WTC11 (cell line): Measurements from ENCODE around the gene CXXC4. TPM values are rescaled to one million over a fixed set of nuclear protein-coding genes. Genes with fewer than 3 reads are reported as not detected.

Experiments
- ATAC-seq: fragments of 200-7000 bp; cut with Tn5 transposase; 2 replicates; pipeline ENCODE4 v1.10.0; 2021; ENCODE audit warnings: mild to moderate bottlenecking, moderate library complexity
- CTCF ChIA-PET: fragments of 300-600 bp; sonication (Branson Sonifier 250); formaldehyde crosslinking; loops from one replicate; lab custom pipeline; 2021; ENCODE audit warnings: antibody characterized with exemption; lab: Charles Lee
- POLR2A ChIA-PET: fragments of 350-600 bp; sonication (Branson Sonifier 250); formaldehyde crosslinking; loops from one replicate; lab custom pipeline; 2021; ENCODE audit warnings: antibody characterized with exemption; lab: Charles Lee
- DNase-seq: peaks from one replicate; pipeline ENCODE4 v3.0.0; 2021; ENCODE audit warnings: low spot score
- H3K27ac Mint-ChIP-seq: 2 replicates; pipeline ENCODE4 v1.8.0; 2021; ENCODE audit warnings: mixed read lengths
- H3K27me3 Mint-ChIP-seq: 2 replicates; pipeline ENCODE4 v1.8.0; 2021; ENCODE audit warnings: low read depth, mild to moderate bottlenecking, moderate library complexity, mixed read lengths
- H3K36me3 Mint-ChIP-seq: 2 replicates; pipeline ENCODE4 v1.8.0; 2021; ENCODE audit warnings: mixed read lengths
- H3K4me1 Mint-ChIP-seq: 2 replicates; pipeline ENCODE4 v1.8.0; 2022; ENCODE audit warnings: mixed read lengths
- H3K4me3 Mint-ChIP-seq: 2 replicates; pipeline ENCODE4 v1.8.0; 2021; ENCODE audit warnings: mild to moderate bottlenecking, moderate library complexity, mixed read lengths
- H3K9me3 Mint-ChIP-seq: 2 replicates; pipeline ENCODE4 v1.8.0; 2021; ENCODE audit warnings: mixed read lengths
- CBFB ChIP-seq: sonication (generic); formaldehyde crosslinking; IDR thresholded peaks from 2 replicates; pipeline ENCODE4 v1.8.1; 2022; ENCODE audit warnings: mild to moderate bottlenecking, low read depth, missing genetic modification reagents
- CREB1 ChIP-seq: sonication (generic); formaldehyde crosslinking; IDR thresholded peaks from 2 replicates; pipeline ENCODE4 v1.8.0; 2023; ENCODE audit warnings: mild to moderate bottlenecking, missing genetic modification reagents
- EMX1 ChIP-seq: fragments of 250-450 bp; sonication (Bioruptor Pico); IDR thresholded peaks from 2 replicates; pipeline ENCODE4 v1.8.0; 2021; ENCODE audit warnings: mild to moderate bottlenecking
- FOXJ3 ChIP-seq: sonication (generic); formaldehyde crosslinking; IDR thresholded peaks from 2 replicates; pipeline ENCODE4 v1.9.0; 2021; ENCODE audit warnings: missing genetic modification reagents, mild to moderate bottlenecking, borderline replicate concordance
- FOXK1 ChIP-seq: sonication (generic); formaldehyde crosslinking; IDR thresholded peaks from 2 replicates; pipeline ENCODE4 v1.8.0; 2022; ENCODE audit warnings: mild to moderate bottlenecking, moderate library complexity, missing genetic modification reagents
- MXD4 ChIP-seq: fragments of 250-450 bp; sonication (Bioruptor Pico); IDR thresholded peaks from 2 replicates; pipeline ENCODE4 v1.8.0; 2021; ENCODE audit warnings: mild to moderate bottlenecking, moderate library complexity, borderline replicate concordance
- NFE2L1 ChIP-seq: sonication (generic); formaldehyde crosslinking; IDR thresholded peaks from 2 replicates; pipeline ENCODE4 v1.8.1; 2023; ENCODE audit warnings: missing genetic modification reagents
- NFYB ChIP-seq: sonication (generic); formaldehyde crosslinking; conservative IDR thresholded peaks from 2 replicates; pipeline ENCODE4 v1.8.0; 2022; ENCODE audit warnings: low read depth, missing genetic modification reagents
- PRRX2 ChIP-seq: fragments of 250-450 bp; sonication (Bioruptor Pico); IDR thresholded peaks from 2 replicates; pipeline ENCODE4 v1.8.0; 2021; ENCODE audit warnings: mild to moderate bottlenecking
- TEAD4 ChIP-seq: sonication (generic); formaldehyde crosslinking; IDR thresholded peaks from 2 replicates; pipeline ENCODE4 v1.8.0; 2022; ENCODE audit warnings: mild to moderate bottlenecking, missing genetic modification reagents
- TP53 ChIP-seq: sonication (generic); formaldehyde crosslinking; IDR thresholded peaks from 2 replicates; pipeline ENCODE4 v1.8.1; 2023; ENCODE audit warnings: mild to moderate bottlenecking, missing genetic modification reagents
- ZNF232 ChIP-seq: sonication (generic); formaldehyde crosslinking; IDR thresholded peaks from 2 replicates; pipeline ENCODE4 v1.8.0; 2022; ENCODE audit warnings: mild to moderate bottlenecking, missing genetic modification reagents
- ZNF671 ChIP-seq: fragments of 250-450 bp; sonication (Bioruptor Pico); IDR thresholded peaks from 2 replicates; pipeline ENCODE4 v1.8.0; 2021; ENCODE audit warnings: mild to moderate bottlenecking
- total RNA-seq: library from RNA; stranded (reverse); gene quantifications from 3 replicates; pipeline ENCODE4 v1.2.3, GENCODE V29; 2021
- TF ChIP-seq, protein P1 (sequence below): sonication (generic); formaldehyde crosslinking; IDR thresholded peaks from 2 replicates; pipeline ENCODE4 v1.8.0; 2023; ENCODE audit warnings: mild to moderate bottlenecking, missing genetic modification reagents
- TF ChIP-seq, protein P2 (sequence below): sonication (generic); formaldehyde crosslinking; IDR thresholded peaks from 2 replicates; pipeline ENCODE4 v1.8.1; 2023; ENCODE audit warnings: mild to moderate bottlenecking, missing genetic modification reagents
- TF ChIP-seq, protein P3 (sequence below): sonication (generic); formaldehyde crosslinking; IDR thresholded peaks from 2 replicates; pipeline ENCODE4 v1.8.0; 2023; ENCODE audit warnings: missing genetic modification reagents, mild to moderate bottlenecking, borderline replicate concordance
- TF ChIP-seq, protein P4 (sequence below): sonication (generic); formaldehyde crosslinking; IDR thresholded peaks from 2 replicates; pipeline ENCODE4 v1.8.1; 2022; ENCODE audit warnings: low read depth, missing genetic modification reagents, borderline replicate concordance
- TF ChIP-seq, protein P5 (sequence below): sonication (generic); formaldehyde crosslinking; IDR thresholded peaks from 2 replicates; pipeline ENCODE4 v1.8.0; 2022; ENCODE audit warnings: mild to moderate bottlenecking, missing genetic modification reagents
- TF ChIP-seq, protein P6 (sequence below): sonication (generic); formaldehyde crosslinking; conservative IDR thresholded peaks from 2 replicates; pipeline ENCODE4 v1.8.1; 2023; ENCODE audit warnings: mild to moderate bottlenecking, low read depth, missing genetic modification reagents, moderate library complexity
- TF ChIP-seq, protein P7 (sequence below): sonication (generic); formaldehyde crosslinking; IDR thresholded peaks from 2 replicates; pipeline ENCODE4 v1.8.1; 2022; ENCODE audit warnings: mild to moderate bottlenecking, moderate library complexity, missing genetic modification reagents

CXXC4 gene
- total RNA-seq, 1 experiment from 2014 or later: 2.4 TPM

DNA sequence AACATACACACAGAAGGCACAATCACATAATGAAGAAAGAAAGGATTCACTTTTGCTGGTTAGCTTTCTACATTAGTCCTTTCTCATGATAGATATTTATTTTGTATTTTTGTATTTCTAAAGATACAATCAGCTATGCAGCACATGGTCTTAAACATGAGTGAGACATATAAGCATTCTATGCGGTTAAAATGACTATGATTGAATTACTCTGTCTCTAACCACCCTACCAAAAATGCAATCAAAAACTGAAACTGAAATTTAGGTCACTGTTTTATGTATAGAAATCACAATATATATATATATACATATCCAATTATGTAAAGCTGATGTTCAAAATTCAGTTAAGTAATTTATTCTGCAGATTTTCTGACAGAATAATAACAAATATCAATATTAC, 21.9 kb downstream of the CXXC4 start (continued):
- TF ChIP-seq, protein P1, sequence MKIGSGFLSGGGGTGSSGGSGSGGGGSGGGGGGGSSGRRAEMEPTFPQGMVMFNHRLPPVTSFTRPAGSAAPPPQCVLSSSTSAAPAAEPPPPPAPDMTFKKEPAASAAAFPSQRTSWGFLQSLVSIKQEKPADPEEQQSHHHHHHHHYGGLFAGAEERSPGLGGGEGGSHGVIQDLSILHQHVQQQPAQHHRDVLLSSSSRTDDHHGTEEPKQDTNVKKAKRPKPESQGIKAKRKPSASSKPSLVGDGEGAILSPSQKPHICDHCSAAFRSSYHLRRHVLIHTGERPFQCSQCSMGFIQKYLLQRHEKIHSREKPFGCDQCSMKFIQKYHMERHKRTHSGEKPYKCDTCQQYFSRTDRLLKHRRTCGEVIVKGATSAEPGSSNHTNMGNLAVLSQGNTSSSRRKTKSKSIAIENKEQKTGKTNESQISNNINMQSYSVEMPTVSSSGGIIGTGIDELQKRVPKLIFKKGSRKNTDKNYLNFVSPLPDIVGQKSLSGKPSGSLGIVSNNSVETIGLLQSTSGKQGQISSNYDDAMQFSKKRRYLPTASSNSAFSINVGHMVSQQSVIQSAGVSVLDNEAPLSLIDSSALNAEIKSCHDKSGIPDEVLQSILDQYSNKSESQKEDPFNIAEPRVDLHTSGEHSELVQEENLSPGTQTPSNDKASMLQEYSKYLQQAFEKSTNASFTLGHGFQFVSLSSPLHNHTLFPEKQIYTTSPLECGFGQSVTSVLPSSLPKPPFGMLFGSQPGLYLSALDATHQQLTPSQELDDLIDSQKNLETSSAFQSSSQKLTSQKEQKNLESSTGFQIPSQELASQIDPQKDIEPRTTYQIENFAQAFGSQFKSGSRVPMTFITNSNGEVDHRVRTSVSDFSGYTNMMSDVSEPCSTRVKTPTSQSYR (CRISPR knock-in tag): no peak
- TF ChIP-seq, protein P2, sequence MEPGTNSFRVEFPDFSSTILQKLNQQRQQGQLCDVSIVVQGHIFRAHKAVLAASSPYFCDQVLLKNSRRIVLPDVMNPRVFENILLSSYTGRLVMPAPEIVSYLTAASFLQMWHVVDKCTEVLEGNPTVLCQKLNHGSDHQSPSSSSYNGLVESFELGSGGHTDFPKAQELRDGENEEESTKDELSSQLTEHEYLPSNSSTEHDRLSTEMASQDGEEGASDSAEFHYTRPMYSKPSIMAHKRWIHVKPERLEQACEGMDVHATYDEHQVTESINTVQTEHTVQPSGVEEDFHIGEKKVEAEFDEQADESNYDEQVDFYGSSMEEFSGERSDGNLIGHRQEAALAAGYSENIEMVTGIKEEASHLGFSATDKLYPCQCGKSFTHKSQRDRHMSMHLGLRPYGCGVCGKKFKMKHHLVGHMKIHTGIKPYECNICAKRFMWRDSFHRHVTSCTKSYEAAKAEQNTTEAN (CRISPR knock-in tag): no peak
- TF ChIP-seq ZNF671 (CRISPR knock-in tag) (no peak), TEAD4 (CRISPR knock-in tag) (no peak), NFE2L1 (CRISPR knock-in tag) (no peak), FOXJ3 (CRISPR knock-in tag) (no peak), NFYB (CRISPR knock-in tag) (no peak), PRRX2 (no peak), EMX1 (no peak)

DNA sequence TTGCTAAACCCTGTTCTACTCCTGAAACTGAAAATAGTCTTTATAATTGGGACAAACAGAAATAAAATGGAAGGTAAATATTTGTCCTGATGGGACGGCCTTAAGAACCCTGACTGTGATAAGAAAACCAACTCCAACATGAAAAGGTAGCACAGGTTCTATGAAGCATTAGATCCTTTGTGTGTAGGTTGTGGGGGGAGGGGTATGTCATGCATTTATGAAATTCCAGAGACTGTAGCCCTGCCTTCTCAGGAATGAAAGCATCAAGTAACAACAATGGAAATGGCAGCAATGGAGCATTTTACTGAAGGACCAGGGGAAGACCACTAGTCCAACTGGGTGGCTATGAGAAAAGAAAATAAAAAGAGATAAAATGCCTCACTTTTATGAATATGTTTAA, 23.9 kb downstream of the CXXC4 start:
- no peak for DNase-seq
- peak; percentile 30; the same call in 1 of the 2 replicates for ATAC-seq
- no peaks in the 10 kb centered on the region for H3K9me3 Mint-ChIP-seq
- POLR2A ChIA-PET: no interaction called here
- CTCF ChIA-PET: no interaction called here
- H3K27ac Mint-ChIP-seq: no peak overlapping the region; the same call in 1 of the 2 replicates
- H3K36me3 Mint-ChIP-seq: no peaks in the 10 kb centered on the region
- TF ChIP-seq, protein P3, sequence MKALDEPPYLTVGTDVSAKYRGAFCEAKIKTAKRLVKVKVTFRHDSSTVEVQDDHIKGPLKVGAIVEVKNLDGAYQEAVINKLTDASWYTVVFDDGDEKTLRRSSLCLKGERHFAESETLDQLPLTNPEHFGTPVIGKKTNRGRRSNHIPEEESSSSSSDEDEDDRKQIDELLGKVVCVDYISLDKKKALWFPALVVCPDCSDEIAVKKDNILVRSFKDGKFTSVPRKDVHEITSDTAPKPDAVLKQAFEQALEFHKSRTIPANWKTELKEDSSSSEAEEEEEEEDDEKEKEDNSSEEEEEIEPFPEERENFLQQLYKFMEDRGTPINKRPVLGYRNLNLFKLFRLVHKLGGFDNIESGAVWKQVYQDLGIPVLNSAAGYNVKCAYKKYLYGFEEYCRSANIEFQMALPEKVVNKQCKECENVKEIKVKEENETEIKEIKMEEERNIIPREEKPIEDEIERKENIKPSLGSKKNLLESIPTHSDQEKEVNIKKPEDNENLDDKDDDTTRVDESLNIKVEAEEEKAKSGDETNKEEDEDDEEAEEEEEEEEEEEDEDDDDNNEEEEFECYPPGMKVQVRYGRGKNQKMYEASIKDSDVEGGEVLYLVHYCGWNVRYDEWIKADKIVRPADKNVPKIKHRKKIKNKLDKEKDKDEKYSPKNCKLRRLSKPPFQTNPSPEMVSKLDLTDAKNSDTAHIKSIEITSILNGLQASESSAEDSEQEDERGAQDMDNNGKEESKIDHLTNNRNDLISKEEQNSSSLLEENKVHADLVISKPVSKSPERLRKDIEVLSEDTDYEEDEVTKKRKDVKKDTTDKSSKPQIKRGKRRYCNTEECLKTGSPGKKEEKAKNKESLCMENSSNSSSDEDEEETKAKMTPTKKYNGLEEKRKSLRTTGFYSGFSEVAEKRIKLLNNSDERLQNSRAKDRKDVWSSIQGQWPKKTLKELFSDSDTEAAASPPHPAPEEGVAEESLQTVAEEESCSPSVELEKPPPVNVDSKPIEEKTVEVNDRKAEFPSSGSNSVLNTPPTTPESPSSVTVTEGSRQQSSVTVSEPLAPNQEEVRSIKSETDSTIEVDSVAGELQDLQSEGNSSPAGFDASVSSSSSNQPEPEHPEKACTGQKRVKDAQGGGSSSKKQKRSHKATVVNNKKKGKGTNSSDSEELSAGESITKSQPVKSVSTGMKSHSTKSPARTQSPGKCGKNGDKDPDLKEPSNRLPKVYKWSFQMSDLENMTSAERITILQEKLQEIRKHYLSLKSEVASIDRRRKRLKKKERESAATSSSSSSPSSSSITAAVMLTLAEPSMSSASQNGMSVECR (CRISPR knock-in tag): no peak
- TF ChIP-seq CBFB (no peak), FOXJ3 (CRISPR knock-in tag) (no peak)
- TF ChIP-seq, protein P4, sequence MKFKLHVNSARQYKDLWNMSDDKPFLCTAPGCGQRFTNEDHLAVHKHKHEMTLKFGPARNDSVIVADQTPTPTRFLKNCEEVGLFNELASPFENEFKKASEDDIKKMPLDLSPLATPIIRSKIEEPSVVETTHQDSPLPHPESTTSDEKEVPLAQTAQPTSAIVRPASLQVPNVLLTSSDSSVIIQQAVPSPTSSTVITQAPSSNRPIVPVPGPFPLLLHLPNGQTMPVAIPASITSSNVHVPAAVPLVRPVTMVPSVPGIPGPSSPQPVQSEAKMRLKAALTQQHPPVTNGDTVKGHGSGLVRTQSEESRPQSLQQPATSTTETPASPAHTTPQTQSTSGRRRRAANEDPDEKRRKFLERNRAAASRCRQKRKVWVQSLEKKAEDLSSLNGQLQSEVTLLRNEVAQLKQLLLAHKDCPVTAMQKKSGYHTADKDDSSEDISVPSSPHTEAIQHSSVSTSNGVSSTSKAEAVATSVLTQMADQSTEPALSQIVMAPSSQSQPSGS (CRISPR knock-in tag): no peak
- TF ChIP-seq, protein P5, sequence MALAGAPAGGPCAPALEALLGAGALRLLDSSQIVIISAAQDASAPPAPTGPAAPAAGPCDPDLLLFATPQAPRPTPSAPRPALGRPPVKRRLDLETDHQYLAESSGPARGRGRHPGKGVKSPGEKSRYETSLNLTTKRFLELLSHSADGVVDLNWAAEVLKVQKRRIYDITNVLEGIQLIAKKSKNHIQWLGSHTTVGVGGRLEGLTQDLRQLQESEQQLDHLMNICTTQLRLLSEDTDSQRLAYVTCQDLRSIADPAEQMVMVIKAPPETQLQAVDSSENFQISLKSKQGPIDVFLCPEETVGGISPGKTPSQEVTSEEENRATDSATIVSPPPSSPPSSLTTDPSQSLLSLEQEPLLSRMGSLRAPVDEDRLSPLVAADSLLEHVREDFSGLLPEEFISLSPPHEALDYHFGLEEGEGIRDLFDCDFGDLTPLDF (CRISPR knock-in tag): no peak
- no peaks in the 10 kb centered on the region for H3K27me3 Mint-ChIP-seq
- H3K4me3 Mint-ChIP-seq: no peak overlapping the region
- peaks cover 19% of the 10 kb centered on the region for H3K4me1 Mint-ChIP-seq

DNA sequence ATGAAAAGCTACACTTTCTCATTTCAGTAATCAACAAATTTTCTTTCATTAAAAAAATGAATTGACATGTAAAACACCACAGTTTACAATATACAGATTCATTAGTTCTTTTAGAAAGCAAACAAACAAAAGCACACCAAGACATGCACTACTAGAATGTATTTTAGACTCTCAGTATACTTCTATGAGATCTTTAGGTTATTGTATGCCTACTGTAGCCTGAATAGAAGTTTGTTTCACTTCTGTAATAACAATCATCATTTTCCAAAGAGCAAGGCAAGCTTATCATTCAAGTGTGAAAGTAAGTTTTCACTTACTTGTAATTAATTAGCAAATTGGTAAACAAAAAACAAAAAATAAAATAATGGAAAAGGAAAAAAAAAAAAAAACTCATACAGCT, 24.9 kb downstream of the CXXC4 start:
- H3K36me3 Mint-ChIP-seq: no peaks in the 10 kb centered on the region
- POLR2A ChIA-PET: no interaction called here
- H3K27me3 Mint-ChIP-seq: no peaks in the 10 kb centered on the region
- peaks cover 11% of the 10 kb centered on the region for H3K4me1 Mint-ChIP-seq
- H3K27ac Mint-ChIP-seq: no peak overlapping the region
- ATAC-seq (no peak), DNase-seq (no peak)
- H3K4me3 Mint-ChIP-seq: no peak overlapping the region
- CTCF ChIA-PET: interaction anchor here (0.7 kb wide), 1 partner anchor 267 kb away, joined by 3 read pairs; no protein-coding TSS in a partner anchor
- H3K9me3 Mint-ChIP-seq: no peaks in the 10 kb centered on the region
- TF ChIP-seq TP53 (CRISPR knock-in tag) (no peak), CREB1 (no peak), FOXK1 (no peak), MXD4 (CRISPR knock-in tag) (no peak), ZNF232 (CRISPR knock-in tag) (no peak)
- TF ChIP-seq, protein P6, sequence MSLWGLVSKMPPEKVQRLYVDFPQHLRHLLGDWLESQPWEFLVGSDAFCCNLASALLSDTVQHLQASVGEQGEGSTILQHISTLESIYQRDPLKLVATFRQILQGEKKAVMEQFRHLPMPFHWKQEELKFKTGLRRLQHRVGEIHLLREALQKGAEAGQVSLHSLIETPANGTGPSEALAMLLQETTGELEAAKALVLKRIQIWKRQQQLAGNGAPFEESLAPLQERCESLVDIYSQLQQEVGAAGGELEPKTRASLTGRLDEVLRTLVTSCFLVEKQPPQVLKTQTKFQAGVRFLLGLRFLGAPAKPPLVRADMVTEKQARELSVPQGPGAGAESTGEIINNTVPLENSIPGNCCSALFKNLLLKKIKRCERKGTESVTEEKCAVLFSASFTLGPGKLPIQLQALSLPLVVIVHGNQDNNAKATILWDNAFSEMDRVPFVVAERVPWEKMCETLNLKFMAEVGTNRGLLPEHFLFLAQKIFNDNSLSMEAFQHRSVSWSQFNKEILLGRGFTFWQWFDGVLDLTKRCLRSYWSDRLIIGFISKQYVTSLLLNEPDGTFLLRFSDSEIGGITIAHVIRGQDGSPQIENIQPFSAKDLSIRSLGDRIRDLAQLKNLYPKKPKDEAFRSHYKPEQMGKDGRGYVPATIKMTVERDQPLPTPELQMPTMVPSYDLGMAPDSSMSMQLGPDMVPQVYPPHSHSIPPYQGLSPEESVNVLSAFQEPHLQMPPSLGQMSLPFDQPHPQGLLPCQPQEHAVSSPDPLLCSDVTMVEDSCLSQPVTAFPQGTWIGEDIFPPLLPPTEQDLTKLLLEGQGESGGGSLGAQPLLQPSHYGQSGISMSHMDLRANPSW: no peak
- TF ChIP-seq, protein P7, sequence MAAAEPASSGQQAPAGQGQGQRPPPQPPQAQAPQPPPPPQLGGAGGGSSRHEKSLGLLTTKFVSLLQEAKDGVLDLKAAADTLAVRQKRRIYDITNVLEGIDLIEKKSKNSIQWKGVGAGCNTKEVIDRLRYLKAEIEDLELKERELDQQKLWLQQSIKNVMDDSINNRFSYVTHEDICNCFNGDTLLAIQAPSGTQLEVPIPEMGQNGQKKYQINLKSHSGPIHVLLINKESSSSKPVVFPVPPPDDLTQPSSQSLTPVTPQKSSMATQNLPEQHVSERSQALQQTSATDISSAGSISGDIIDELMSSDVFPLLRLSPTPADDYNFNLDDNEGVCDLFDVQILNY (CRISPR knock-in tag): no peak
